ENCODE measurements around the gene POLR2J.

The POLR2J gene

DNA sequence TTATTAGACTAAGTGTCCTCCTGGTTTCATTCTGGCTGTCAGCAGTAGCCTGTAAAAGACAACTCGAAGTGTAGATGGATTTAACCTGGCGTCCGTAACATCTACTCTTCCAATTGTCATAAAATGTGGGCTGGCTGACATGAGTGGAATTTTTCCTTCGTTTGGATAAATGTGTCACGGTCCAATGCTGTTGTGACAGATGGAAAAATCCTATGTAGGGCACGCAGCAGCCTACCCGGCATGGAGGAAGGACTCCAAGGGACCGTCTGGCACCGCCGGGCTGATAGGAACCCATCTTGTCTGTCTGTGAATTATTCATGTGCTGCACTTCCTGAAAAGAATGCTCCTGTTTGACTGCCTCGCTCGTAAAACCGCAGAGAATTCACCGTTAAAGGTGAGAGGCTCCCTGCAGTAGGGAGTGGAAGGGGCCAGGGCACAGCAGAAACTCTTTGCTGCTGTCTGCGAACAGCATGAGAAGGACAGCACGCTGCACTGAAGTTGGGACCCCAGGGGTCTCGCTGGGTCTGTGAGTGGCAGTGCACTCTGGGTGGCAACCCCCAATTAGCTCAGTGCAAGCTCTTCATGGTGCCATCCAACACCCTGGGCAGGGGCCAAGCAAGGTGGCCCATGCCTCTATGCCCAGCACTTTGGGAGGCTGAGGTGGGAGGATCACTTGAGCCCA is 47.0 kb downstream of the POLR2J start:
- H3K4me3 ChIP-seq: peak overlapping the region in 3 of 10 experiments; percentile 6 to 21 (median 16); a peak in 3 of 20 replicates
- peak overlapping the region; percentile 10 to 98 (median 93); a peak in 21 of 22 replicates for H3K9ac ChIP-seq
- peak overlapping the region; percentile 94 to 99 (median 98) for H3K4me2 ChIP-seq
- H3K4me1 ChIP-seq: peaks cover 78 to 91% (median 90%) of the 10 kb centered on the region in 10 experiments
- peak overlapping the region; percentile 31 to 99 (median 95); a peak in 21 of 22 replicates for H3K27ac ChIP-seq
- H3K36me3 ChIP-seq: peaks cover 3 to 23% (median 11%) of the 10 kb centered on the region in 11 experiments
- H3K27me3 ChIP-seq: no peaks in the 10 kb centered on the region
- no peaks in the 10 kb centered on the region for H3K9me3 ChIP-seq (replicated peaks in 1 of 11)
- peaks cover 0 to 25% (median 6%) of the 10 kb centered on the region in 11 experiments; a peak in 10 of 22 replicates for H4K20me1 ChIP-seq
- no peak for TF ChIP-seq Cebpa-rat (IDR thresholded peaks at IDR 0.05)

DNA sequence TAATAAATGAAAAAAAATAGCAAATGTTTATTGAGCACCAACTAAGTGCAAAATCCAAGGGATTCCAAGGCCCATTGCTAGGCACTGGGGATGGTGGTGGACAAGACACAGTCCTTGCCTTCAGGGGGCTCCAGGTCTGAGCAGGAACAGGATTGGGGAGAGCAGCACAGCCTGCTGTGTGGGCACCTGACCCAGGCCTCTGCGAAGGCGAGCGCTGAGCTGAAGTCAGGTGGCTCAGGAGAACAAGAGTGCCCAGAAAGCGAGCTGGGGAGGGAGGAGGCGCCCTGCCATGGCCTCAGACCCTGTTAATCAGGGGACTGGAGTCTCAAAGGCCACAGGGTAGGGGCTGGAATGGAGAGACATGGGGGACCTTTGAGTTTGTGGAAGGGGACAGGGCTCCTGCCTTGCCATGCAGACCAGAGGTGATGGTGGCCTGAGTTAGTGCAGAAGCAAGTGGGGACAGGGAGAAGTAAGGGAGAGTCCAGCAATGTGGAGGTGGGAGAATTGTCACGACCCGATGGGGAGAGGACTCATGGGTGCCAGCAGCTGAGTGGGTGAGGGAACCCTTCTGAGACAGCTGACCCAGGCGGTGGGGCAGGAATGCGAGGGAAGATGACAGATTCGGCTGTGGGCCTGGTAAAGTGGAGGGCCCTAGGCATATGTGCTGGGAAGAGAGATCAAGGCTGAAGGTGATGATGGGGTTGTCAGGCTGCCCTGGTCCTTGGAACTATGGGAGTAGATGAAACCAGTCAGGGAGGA is 49.4 kb downstream of the POLR2J start:
- H3K9me3 ChIP-seq (replicated peaks in 1 of 11): no peaks in the 10 kb centered on the region
- peak overlapping the region; percentile 71 to 98 (median 94) for H3K4me2 ChIP-seq
- H3K27me3 ChIP-seq: no peaks in the 10 kb centered on the region
- peak overlapping the region; percentile 47 to 99 (median 95); a peak in 21 of 22 replicates for H3K27ac ChIP-seq
- H4K20me1 ChIP-seq: peaks cover 0 to 3% (median 0%) of the 10 kb centered on the region in 11 experiments; a peak in 3 of 22 replicates
- H3K4me1 ChIP-seq: peaks cover 89 to 91% (median 90%) of the 10 kb centered on the region in 10 experiments
- peaks cover 0 to 18% (median 7%) of the 10 kb centered on the region in 11 experiments; a peak in 10 of 22 replicates for H3K36me3 ChIP-seq
- H3K9ac ChIP-seq: peak overlapping the region in 8 of 11 experiments; percentile 43 to 98 (median 94); a peak in 16 of 22 replicates
- no peak overlapping the region for H3K4me3 ChIP-seq
- no peak for TF ChIP-seq Cebpa-rat (IDR thresholded peaks at IDR 0.05)

DNA sequence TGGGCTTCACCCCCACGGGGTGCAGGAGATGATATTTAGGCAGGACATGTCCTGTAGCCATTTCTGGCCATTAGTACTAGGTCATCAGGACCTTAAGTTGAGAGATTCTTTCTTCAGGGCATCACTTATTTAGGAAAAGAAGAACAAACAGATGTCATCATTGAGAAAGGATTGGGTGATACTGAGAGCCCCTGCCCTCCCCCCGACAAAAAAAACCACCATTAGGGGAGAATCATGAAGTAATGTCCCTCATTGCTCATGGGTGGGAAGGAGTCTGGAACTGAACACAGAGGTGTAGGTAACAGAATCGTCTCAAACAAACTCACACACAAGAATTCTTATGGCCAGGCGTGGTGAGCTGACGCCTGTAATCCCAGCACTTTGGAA is 51.7 kb downstream of the POLR2J start:
- no peaks in the 10 kb centered on the region for H3K9me3 ChIP-seq (replicated peaks in 1 of 11)
- H3K36me3 ChIP-seq: peaks cover 0 to 24% (median 12%) of the 10 kb centered on the region in 11 experiments; a peak in 12 of 22 replicates
- H3K27ac ChIP-seq: peak overlapping the region; percentile 91 to 99 (median 95)
- TF ChIP-seq Cebpa-rat (IDR thresholded peaks at IDR 0.05): no peak
- H3K4me3 ChIP-seq: peak overlapping the region; percentile 24 to 57 (median 47); a peak in 17 of 20 replicates
- peaks cover 85 to 99% (median 97%) of the 10 kb centered on the region in 10 experiments for H3K4me1 ChIP-seq
- no peaks in the 10 kb centered on the region; a peak in 1 of 22 replicates for H4K20me1 ChIP-seq
- no peaks in the 10 kb centered on the region for H3K27me3 ChIP-seq
- H3K9ac ChIP-seq: peak overlapping the region; percentile 77 to 90 (median 84); a peak in 21 of 22 replicates
- peak overlapping the region; percentile 86 to 98 (median 94) for H3K4me2 ChIP-seq

DNA sequence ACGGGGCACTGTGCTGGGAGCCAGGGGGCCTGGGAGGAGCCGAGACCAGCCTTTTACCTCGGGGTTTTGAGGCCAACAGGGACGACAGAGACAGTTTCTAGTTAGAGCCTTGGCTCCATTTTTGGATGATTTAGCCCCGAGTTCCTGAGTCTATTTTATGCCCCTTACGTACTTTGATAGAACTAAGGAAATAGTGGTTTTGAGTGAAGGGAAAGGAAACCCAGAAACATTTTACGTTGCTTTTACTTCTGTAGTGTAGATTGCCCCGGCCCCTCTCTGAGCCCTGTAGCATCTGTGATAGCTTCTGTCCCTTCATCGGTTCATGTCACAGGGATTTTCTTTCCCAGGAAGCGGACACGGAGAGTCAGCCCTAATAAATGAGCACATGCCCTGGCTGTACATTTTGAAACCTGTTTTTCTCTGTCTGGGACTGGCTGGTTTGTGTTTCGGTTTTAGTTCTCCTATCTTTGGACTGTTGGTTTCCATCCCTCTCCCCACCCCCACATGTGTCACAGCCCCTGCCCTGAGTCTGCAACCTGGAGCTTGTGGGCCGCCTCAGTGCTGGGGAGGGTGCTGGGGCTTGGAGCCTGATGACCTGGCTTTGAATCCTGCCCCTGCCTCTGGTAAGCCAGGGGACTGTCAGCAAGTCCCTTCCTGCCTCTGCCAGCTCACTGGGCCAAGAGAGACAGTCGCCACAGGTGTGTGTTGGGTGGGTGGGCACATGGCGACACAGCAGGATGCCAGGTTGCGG is 52.3 kb downstream of the POLR2J start:
- Histone ChIP-seq H3K9me3 (replicated peaks in 1 of 11) (no peaks in the 10 kb centered on the region), H3K4me1 (peaks cover 83 to 99% (median 96%) of the 10 kb centered on the region in 10 experiments), H3K36me3 (peaks cover 0 to 29% (median 17%) of the 10 kb centered on the region in 11 experiments; a peak in 13 of 22 replicates), H3K27ac (peak overlapping the region; percentile 91 to 99 (median 95)), H4K20me1 (no peaks in the 10 kb centered on the region; a peak in 1 of 22 replicates), H3K9ac (peak overlapping the region; percentile 77 to 90 (median 84)), H3K4me2 (peak overlapping the region; percentile 86 to 98 (median 94)), H3K27me3 (no peaks in the 10 kb centered on the region), H3K4me3 (peak overlapping the region; percentile 24 to 57 (median 47); a peak in 19 of 20 replicates)
- 0 out of 22 replicates have a peak, but pooled peaks of 1 of the 11 experiments have one; percentile 8 for TF ChIP-seq Cebpa-rat (IDR thresholded peaks at IDR 0.05)

DNA sequence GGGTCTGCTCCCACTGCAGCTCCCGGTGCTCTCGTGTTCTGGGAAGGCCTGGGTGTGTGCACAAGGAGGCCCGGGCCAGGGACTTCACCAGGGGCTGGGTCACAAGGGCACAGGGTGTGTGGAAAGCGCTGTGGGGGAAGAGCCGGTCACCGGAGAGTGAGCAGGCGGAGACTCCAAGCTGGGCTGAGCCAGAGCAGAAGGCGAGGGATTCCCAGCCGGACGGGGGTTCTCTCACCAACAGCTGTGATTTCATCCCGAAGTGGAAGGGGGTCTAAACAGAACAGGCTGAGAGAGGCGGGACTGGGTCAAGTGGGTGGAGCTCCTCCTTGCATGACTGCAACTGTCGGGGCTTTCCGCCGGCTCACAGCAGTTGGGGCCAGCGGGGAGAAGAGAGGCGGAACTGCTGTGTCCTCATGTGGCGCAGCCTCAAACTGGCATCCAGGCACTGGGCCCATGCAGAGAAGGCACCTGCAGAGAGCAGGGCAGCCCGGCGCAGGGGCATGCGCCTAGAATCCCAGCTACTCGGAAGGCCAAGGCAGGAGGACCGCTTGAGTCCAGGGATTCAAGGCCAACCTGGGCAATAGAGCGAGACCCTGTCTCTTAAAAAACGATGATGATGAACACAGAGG is 53.0 kb downstream of the POLR2J start:
- Histone ChIP-seq H4K20me1 (peaks cover 0 to under 1% (median 0%) of the 10 kb centered on the region in 11 experiments; a peak in 1 of 22 replicates), H3K9ac (peak overlapping the region; percentile 77 to 90 (median 84)), H3K27me3 (no peaks in the 10 kb centered on the region)

DNA sequence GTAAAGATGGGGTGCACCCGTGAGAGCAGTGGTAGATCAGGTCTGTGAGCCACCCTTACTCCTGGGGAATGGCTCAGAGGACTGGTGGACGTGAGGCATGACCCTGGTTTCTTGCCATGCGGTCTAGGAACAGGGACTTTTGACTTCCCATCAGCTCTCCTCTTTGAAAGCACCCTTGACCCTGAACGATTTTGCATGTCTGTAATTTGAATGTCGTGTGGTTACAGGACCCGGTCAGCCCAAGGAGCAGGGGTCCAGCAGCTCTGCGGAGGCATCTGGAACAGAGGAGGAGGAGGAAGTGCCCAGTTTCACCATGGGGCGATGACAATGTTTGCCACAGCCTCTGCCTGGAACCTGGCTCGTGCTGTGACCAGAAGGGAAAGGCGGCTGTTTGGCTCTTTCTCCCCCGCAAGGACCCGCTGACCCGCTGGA is 53.9 kb downstream of the POLR2J start:
- Histone ChIP-seq H3K4me1 (peaks cover 85 to 100% (median 98%) of the 10 kb centered on the region in 10 experiments), H3K27ac (peak overlapping the region; percentile 91 to 99 (median 95)), H4K20me1 (peaks cover 0 to 4% (median 0%) of the 10 kb centered on the region in 11 experiments; a peak in 2 of 22 replicates), H3K4me2 (peak overlapping the region; percentile 86 to 98 (median 94)), H3K9ac (peak overlapping the region; percentile 77 to 90 (median 84); a peak in 21 of 22 replicates), H3K4me3 (peak overlapping the region in 2 of 10 experiments; percentile 46 to 57; a peak in 6 of 20 replicates), H3K36me3 (peaks cover 0 to 39% (median 21%) of the 10 kb centered on the region in 11 experiments; a peak in 13 of 22 replicates), H3K9me3 (replicated peaks in 1 of 11) (no peaks in the 10 kb centered on the region), H3K27me3 (no peaks in the 10 kb centered on the region)
- TF ChIP-seq Cebpa-rat (IDR thresholded peaks at IDR 0.05): no peak

More for the DNA sequence above, 53.0 kb downstream of the POLR2J start:
- Histone ChIP-seq H3K4me2 (peak overlapping the region; percentile 86 to 98 (median 94)), H3K4me1 (peaks cover 83 to 99% (median 96%) of the 10 kb centered on the region in 10 experiments), H3K36me3 (peaks cover 0 to 34% (median 21%) of the 10 kb centered on the region in 11 experiments; a peak in 13 of 22 replicates), H3K4me3 (peak overlapping the region; percentile 24 to 57 (median 47); a peak in 19 of 20 replicates), H3K27ac (peak overlapping the region; percentile 91 to 99 (median 95)), H3K9me3 (replicated peaks in 1 of 11) (no peaks in the 10 kb centered on the region)
- no peak for TF ChIP-seq Cebpa-rat (IDR thresholded peaks at IDR 0.05)

DNA sequence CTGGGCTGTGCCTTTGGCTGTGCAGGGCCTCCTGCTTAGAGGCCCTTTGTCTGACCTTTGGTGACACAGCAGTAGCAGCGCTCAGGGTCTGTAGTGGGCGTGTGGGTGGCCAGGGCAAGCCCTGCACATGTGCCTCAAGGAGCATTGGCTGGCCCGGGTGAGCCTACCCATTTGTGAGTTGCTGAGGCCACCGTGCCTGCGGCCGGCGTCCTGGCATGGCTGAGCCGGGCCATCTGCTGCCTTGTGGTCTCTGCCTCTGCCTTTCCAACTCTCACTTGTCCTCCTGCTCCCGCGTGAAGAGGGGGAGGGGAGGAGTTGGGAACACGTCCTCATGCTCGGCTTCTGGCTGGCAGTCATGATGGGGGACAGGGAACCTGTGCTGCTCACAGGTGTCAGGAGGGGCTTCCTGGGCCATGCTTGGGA is 54.6 kb downstream of the POLR2J start:
- Histone ChIP-seq H3K4me3 (no peak overlapping the region; a peak in 1 of 20 replicates), H3K9me3 (replicated peaks in 1 of 11) (no peaks in the 10 kb centered on the region), H3K4me1 (peaks cover 78 to 100% (median 98%) of the 10 kb centered on the region in 10 experiments), H3K4me2 (peak overlapping the region; percentile 86 to 98 (median 94)), H4K20me1 (peaks cover 0 to 4% (median 0%) of the 10 kb centered on the region in 11 experiments; a peak in 2 of 22 replicates), H3K9ac (peak overlapping the region; percentile 6 to 90 (median 84); a peak in 17 of 22 replicates), H3K36me3 (peaks cover 4 to 45% (median 21%) of the 10 kb centered on the region in 11 experiments; a peak in 17 of 22 replicates), H3K27me3 (no peaks in the 10 kb centered on the region), H3K27ac (peak overlapping the region; percentile 37 to 99 (median 95); a peak in 21 of 22 replicates)
- no peak for TF ChIP-seq Cebpa-rat (IDR thresholded peaks at IDR 0.05)
